Stimulated activated naive CD8-positive, alpha-beta T cell treated with anti-CD3 and anti-CD28 coated beads, Interleukin-15, Interleukin-2, amounts not matched to agents 100 U/mL and 50 U/mL, for 24 hours (primary cell): ENCODE measurements around the gene BOD1L1.

Experiments
- ATAC-seq: fragments of 150-1000 bp; cut with Tn5 transposase; one replicate; pipeline ENCODE4 v1.10.0; 2021
- DNase-seq: peaks from one replicate; pipeline ENCODE4 v3.0.0; 2021

BOD1L1 gene

GRCh38 chr4:13525606-13526281, 101.8 kb downstream of the BOD1L1 start:
- no peak for ATAC-seq
- DNase-seq = no peak

GRCh38 chr4:13524504-13525243, 102.9 kb downstream of the BOD1L1 start:
- ATAC-seq (no peak), DNase-seq (no peak)

DNA sequence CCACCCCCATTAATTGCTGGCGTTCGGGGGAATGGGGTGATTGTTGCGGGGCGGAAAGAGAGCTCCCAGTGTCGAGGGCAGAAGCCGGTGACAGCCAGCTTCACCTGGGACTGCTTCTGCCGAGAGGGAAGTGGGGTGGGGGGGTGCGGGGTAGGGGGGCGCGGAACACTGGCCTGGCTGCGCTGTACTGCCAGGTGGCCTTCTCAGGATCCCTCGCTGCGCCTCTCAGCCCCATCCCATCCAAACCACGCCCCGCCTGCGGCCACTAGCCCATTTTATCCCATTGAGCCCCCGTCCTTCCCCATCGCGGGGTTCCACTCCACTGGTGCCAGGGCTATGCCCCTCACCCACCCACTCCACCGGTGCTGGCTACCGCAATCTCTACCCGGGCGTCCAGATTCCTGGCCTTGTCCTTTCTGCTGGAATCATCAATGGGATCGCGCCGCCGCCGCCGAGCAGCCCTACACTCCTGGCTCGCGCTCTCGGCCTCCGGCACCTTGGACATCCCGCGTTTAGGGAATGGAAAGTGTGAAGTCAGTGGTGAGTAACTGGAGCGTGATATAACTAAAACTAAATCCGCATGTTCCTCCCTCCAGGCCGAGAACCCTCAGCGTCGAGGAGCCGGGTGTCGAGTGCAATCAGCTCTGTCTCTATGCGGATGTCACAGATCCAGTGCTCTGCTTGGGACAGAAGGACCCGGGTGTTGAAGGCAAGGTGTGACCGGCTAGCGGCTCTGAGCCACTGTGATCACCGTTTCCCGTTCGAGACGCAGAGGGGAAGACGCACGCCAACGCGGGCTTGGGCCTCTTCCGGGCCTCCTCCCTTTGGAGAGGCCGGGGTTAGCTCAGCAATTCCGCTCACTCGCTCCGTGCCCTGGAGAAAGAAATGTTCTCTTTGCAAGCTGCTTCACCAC, 103.7 kb downstream of the BOD1L1 start:
- ATAC-seq = no peak
- DNase-seq = no peak

GRCh38 chr4:13523105-13523477, 104.4 kb downstream of the BOD1L1 start:
- peak; percentile 4 for ATAC-seq
- no peak for DNase-seq

DNA sequence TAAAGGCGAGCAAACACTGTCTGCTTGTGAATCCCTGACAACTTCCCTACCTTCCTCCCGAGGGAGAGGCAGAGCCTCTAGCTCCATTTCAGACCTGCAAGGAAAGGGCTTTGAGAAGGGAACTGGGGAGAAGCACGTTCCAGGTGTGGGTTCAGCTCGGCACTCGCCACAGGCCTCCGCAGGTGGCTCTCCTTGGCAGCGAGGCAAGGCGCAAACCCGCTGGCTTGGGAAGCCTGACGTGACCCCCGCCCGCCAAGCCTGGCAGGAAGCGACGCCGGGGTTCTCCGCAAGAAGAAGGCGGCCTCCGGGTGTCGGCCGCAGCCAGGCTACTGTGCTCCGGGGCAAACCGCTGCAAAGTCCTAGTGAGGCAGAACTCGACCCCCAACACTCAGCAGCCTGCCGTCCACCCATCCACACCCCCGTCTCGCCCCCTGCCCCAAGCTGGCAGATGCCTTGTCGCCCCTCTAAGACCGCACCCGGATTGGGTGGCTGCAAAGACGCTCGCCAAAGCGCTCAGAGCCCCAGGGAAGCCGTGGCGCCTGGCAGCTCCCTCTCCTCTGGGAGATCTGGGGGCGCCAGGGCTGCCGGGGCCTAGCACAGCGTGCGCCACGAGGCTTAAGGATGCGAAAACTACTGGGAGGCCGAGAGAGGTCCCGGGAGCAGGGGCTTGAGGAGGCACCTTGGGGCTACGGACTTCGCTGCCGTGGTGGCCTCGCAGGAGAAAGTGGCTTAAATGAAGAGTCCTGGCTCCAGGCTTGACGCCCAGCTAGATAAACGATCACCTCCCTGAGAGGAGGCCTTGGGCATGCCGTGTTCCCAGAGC, 105.0 kb downstream of the BOD1L1 start:
- DNase-seq (no peak), ATAC-seq (peak; percentile 46)

- no peak for ATAC-seq
- no peak for DNase-seq
These were observed 106.5 kb downstream of the BOD1L1 start for GRCh38 chr4:13521047-13521446.
